Stomach (tissue), 4 donors: Measurements from ENCODE around the gene CKB.

Source experiments
- EP300 ChIP-seq: sonication (generic); formaldehyde crosslinking; IDR thresholded peaks from one replicate; pipeline ENCODE4 v1.6.1; 2017; ENCODE audit warnings: antibody characterized with exemption
- POLR2A ChIP-seq, 4 donors: fragments of 450-650 bp; IDR thresholded peaks; one replicate each; pipeline ENCODE4 v1.6.1; 2016; ENCODE audit warnings: antibody characterized with exemption in 4 of 4, control low read depth in 2 of 4, mild to moderate bottlenecking in 1 of 4, moderate library complexity in 1 of 4
- POLR2AphosphoS5 ChIP-seq, 3 donors: sonication (generic); formaldehyde crosslinking; IDR thresholded peaks; one replicate each; pipeline ENCODE4 v1.6.1; 2016; ENCODE audit warnings: antibody characterized with exemption in 3 of 3
- TF ChIP-seq, protein P1 (sequence below), 7 experiments: fragments of 450-650 bp in 4 of 7; fragments of 200-600 bp in 3 of 7; sonication (generic) in 3 of 7; IDR thresholded peaks; one replicate each; pipeline ENCODE4 v1.5.1; 2016 to 2019; ENCODE audit warnings: antibody characterized with exemption in 7 of 7, control low read depth in 2 of 7, mild to moderate bottlenecking in 1 of 7

DNA sequence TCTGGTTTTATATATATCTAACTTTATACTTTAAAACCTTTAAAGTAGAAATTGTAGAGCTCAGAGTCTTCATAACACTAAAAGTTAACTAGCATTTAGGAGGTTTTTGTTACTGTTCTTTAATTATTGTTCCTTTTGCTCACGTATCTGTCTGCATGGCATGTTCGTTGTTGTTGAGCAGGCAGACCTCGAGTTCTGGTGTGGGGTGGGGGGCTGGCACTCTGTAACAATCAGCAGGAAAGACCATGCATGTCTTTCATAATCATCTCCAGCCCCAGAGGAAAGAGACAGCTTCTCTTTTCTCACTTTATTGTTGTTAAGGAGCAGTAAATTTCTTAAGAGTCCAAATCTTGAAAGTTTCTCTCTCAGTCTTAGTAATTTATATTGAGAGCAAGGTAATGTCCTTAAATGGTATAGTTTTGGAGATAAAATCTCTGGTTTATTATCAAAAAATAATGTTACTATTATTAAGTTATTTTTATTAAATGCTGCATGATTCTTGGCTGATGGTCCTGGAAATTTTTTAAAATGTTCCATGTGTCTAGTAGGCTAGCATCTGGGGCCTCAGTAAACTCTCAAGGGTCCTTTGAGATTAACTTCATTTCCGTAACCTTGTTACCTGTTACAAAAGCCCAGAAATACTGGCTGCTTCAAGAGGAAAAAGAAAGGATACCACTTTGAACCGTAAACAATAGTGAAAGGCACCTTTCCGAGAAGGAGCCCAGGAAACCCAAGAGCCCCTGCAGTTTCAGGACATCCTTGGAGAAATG is 30.3 kb downstream of the CKB start:
- TF ChIP-seq, protein P1, sequence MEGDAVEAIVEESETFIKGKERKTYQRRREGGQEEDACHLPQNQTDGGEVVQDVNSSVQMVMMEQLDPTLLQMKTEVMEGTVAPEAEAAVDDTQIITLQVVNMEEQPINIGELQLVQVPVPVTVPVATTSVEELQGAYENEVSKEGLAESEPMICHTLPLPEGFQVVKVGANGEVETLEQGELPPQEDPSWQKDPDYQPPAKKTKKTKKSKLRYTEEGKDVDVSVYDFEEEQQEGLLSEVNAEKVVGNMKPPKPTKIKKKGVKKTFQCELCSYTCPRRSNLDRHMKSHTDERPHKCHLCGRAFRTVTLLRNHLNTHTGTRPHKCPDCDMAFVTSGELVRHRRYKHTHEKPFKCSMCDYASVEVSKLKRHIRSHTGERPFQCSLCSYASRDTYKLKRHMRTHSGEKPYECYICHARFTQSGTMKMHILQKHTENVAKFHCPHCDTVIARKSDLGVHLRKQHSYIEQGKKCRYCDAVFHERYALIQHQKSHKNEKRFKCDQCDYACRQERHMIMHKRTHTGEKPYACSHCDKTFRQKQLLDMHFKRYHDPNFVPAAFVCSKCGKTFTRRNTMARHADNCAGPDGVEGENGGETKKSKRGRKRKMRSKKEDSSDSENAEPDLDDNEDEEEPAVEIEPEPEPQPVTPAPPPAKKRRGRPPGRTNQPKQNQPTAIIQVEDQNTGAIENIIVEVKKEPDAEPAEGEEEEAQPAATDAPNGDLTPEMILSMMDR (IDR thresholded peaks at IDR 0.05), result no peak
- TF ChIP-seq POLR2AphosphoS5 (IDR thresholded peaks at IDR 0.05), result no peak
- TF ChIP-seq POLR2A (IDR thresholded peaks at IDR 0.05), result no peak
- no peak for TF ChIP-seq EP300
